ENCODE data around the gene C9orf85.
"Not testable (repeated sequence)": the region's sequence is repeated elsewhere in the genome, so short reads cannot be mapped to it uniquely, and the experiment has no call there.

Gene C9orf85

DNA sequence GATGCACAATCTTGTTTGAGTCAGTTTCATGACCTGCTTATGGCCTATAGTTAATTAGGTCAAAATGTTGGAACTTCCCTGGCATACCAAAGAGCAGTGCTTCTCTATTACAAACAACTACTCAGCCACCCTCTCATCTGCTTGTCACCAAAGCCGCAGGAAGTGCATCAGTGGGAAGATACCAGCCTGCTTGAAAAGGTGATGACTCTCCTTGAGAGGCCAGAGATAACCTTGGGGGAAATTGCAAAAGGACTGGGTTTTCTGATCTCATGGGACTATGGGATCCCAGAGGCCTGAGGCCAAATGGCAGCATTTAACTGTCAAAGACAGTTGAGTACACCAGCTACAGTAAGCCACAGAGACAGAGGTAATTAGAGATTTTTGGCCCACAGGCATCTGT, 79.0 kb downstream of the C9orf85 start:
- H3K9me2 ChIP-seq (replicated peaks; ENCODE audit: insufficient read depth, low read length): no peaks in the 10 kb centered on the region
- H3K9me3 ChIP-seq (ENCODE audit: insufficient read depth, low read length): no peaks in the 10 kb centered on the region
- H3K4me2 ChIP-seq (ENCODE audit: low read depth, low read length, poor library complexity, severe bottlenecking): no peak overlapping the region
- H3F3A ChIP-seq (ENCODE audit: insufficient read depth): no peaks in the 10 kb centered on the region
- TF ChIP-seq, protein P1, sequence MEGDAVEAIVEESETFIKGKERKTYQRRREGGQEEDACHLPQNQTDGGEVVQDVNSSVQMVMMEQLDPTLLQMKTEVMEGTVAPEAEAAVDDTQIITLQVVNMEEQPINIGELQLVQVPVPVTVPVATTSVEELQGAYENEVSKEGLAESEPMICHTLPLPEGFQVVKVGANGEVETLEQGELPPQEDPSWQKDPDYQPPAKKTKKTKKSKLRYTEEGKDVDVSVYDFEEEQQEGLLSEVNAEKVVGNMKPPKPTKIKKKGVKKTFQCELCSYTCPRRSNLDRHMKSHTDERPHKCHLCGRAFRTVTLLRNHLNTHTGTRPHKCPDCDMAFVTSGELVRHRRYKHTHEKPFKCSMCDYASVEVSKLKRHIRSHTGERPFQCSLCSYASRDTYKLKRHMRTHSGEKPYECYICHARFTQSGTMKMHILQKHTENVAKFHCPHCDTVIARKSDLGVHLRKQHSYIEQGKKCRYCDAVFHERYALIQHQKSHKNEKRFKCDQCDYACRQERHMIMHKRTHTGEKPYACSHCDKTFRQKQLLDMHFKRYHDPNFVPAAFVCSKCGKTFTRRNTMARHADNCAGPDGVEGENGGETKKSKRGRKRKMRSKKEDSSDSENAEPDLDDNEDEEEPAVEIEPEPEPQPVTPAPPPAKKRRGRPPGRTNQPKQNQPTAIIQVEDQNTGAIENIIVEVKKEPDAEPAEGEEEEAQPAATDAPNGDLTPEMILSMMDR (IDR thresholded peaks at IDR 0.05; ENCODE audit: insufficient read depth, low read length, poor library complexity, severe bottlenecking): no peak
- no peak for TF ChIP-seq EZH2phosphoT487 (conservative IDR thresholded peaks at IDR 0.05; ENCODE audit: low read length)
- H3K36me3 ChIP-seq (ENCODE audit: low read length): no peaks in the 10 kb centered on the region
- H2AFZ ChIP-seq (ENCODE audit: low read depth, low read length, severe bottlenecking): no peak overlapping the region
- no peaks in the 10 kb centered on the region for H4K20me1 ChIP-seq (ENCODE audit: low read depth, low read length)
- H3K4me3 ChIP-seq (ENCODE audit: insufficient read depth, low read length, poor library complexity, severe bottlenecking): no peak overlapping the region
- H3K79me2 ChIP-seq (ENCODE audit: insufficient read depth, low read length): no peaks in the 10 kb centered on the region
- no peak overlapping the region for H3K27ac ChIP-seq (ENCODE audit: low read depth, low read length)
- H3K9ac ChIP-seq (ENCODE audit: low read length): no peak overlapping the region
- H3K27me3 ChIP-seq (ENCODE audit: low read length): no peaks in the 10 kb centered on the region

DNA sequence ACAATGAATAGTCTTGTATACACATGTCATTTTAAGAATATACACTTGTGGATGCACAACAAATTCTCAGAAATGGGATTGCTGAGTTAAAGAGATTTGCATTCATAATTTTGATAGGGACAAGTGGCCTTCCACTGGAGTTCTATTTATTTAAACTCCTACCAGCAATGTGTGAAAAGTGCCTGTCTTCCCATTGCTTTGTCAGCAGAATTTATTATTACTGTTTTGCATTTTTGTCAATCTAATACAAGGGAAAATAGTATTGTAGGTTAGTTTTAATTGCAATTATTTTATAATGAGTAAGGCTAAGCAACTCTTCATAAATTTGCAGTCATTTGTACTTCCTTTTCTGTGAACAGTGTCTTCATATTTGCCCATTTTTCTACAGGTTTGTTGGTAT, 94.0 kb downstream of the C9orf85 start:
- Histone ChIP-seq H3K79me2 (ENCODE audit: insufficient read depth, low read length) (no peaks in the 10 kb centered on the region), H3F3A (ENCODE audit: insufficient read depth) (no peaks in the 10 kb centered on the region), H3K27ac (ENCODE audit: low read depth, low read length) (no peak overlapping the region), H3K9me2 (replicated peaks; ENCODE audit: insufficient read depth, low read length) (no peaks in the 10 kb centered on the region), H3K4me3 (ENCODE audit: insufficient read depth, low read length, poor library complexity, severe bottlenecking) (no peak overlapping the region), H2AFZ (ENCODE audit: low read depth, low read length, severe bottlenecking) (no peak overlapping the region), H3K36me3 (ENCODE audit: low read length) (no peaks in the 10 kb centered on the region), H3K9ac (ENCODE audit: low read length) (no peak overlapping the region), H3K27me3 (ENCODE audit: low read length) (no peaks in the 10 kb centered on the region), H3K4me2 (ENCODE audit: low read depth, low read length, poor library complexity, severe bottlenecking) (no peak overlapping the region), H4K20me1 (ENCODE audit: low read depth, low read length) (no peaks in the 10 kb centered on the region), H3K9me3 (ENCODE audit: insufficient read depth, low read length) (no peaks in the 10 kb centered on the region)
- TF ChIP-seq EZH2phosphoT487 (conservative IDR thresholded peaks at IDR 0.05; ENCODE audit: low read length): no peak
- TF ChIP-seq, protein P1 (IDR thresholded peaks at IDR 0.05; ENCODE audit: insufficient read depth, low read length, poor library complexity, severe bottlenecking): no peak

DNA sequence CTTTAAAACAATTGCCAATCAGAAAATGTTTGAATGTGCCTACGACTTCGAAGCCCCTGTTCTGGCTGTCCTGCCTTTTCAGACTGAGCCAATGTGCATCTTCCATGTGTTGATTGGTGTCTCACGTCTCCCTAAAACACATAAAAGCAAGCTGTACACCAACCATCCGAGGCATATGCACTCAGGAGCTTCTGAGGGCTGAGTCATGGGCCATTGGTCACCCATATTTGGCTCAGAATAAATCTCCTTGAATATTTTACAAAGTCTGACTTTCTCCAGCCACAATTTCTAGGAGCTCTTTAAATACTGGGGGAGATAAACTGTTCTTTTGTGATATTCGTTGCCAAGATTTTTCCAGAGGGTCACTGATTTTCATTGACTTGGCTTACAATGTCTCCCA, 95.1 kb downstream of the C9orf85 start:
- Histone ChIP-seq H3K9me3 (ENCODE audit: insufficient read depth, low read length) (no peaks in the 10 kb centered on the region), H3K9me2 (replicated peaks; ENCODE audit: insufficient read depth, low read length) (no peaks in the 10 kb centered on the region), H3K9ac (ENCODE audit: low read length) (no peak overlapping the region), H3K79me2 (ENCODE audit: insufficient read depth, low read length) (no peaks in the 10 kb centered on the region), H3K36me3 (ENCODE audit: low read length) (no peaks in the 10 kb centered on the region), H3K27ac (ENCODE audit: low read depth, low read length) (no peak overlapping the region), H4K20me1 (ENCODE audit: low read depth, low read length) (no peaks in the 10 kb centered on the region), H3K27me3 (ENCODE audit: low read length) (no peaks in the 10 kb centered on the region), H3K4me2 (ENCODE audit: low read depth, low read length, poor library complexity, severe bottlenecking) (no peak overlapping the region), H3F3A (ENCODE audit: insufficient read depth) (no peaks in the 10 kb centered on the region), H3K4me3 (ENCODE audit: insufficient read depth, low read length, poor library complexity, severe bottlenecking) (no peak overlapping the region), H2AFZ (ENCODE audit: low read depth, low read length, severe bottlenecking) (no peak overlapping the region)
- TF ChIP-seq, protein P1 (IDR thresholded peaks at IDR 0.05; ENCODE audit: insufficient read depth, low read length, poor library complexity, severe bottlenecking): no peak
- TF ChIP-seq EZH2phosphoT487 (conservative IDR thresholded peaks at IDR 0.05; ENCODE audit: low read length): no peak

DNA sequence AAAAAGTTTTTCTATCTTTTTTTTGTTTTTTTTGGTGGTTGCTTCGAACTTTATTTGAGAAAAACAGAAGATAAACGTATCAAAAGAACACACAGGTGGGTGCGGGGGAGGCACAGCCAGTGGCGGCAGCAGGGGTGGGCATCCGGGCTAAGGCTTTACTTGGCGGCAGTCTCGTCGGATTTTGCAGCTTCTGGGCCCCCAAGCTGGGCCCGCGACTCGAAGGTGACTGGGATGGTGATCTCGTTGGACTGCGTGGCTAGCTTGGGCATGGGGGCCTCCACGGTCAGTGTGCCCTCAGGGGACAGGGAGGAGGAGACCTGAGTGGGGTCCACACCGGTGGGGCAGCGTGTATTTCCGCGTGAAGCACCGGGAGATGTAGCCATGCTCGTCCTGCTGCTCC, 96.3 kb downstream of the C9orf85 start:
- H3K4me3 ChIP-seq (ENCODE audit: insufficient read depth, low read length, poor library complexity, severe bottlenecking); H2AFZ ChIP-seq (ENCODE audit: low read depth, low read length, severe bottlenecking); H3K9me3 ChIP-seq (ENCODE audit: insufficient read depth, low read length); H3K36me3 ChIP-seq (ENCODE audit: low read length); H3K27ac ChIP-seq (ENCODE audit: low read depth, low read length); H4K20me1 ChIP-seq (ENCODE audit: low read depth, low read length); H3K9ac ChIP-seq (ENCODE audit: low read length); H3K9me2 ChIP-seq (replicated peaks; ENCODE audit: insufficient read depth, low read length); H3K27me3 ChIP-seq (ENCODE audit: low read length); H3K4me2 ChIP-seq (ENCODE audit: low read depth, low read length, poor library complexity, severe bottlenecking); H3F3A ChIP-seq (ENCODE audit: insufficient read depth); H3K79me2 ChIP-seq (ENCODE audit: insufficient read depth, low read length): not testable (repeated sequence)
